Measurements from ENCODE around the gene PTPRN2.
"Not testable (repeated sequence)": the region's sequence is repeated elsewhere in the genome, so short reads cannot be mapped to it uniquely, and the experiment has no call there.

Gene PTPRN2

DNA sequence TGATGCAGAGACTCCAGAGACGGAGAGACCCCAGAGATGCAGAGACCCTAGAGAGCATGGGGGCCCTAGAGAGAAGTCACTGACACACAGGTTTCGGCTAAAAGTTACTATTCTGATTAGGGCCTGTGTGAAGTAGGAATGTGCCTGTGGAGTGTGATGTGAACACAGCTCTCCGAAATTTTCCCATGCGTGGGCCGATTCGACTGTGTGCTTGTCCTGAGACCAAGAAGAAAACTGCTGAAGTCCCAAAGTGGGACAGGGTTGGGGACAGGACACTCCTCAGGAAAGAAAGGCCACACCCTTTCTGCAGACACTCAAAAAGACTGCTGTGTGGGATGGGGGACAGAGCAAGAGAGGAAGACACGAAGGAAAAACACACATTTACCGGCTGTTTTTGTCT lies 533.5 kb downstream of the PTPRN2 start:
- DNase-seq: no peak

DNA sequence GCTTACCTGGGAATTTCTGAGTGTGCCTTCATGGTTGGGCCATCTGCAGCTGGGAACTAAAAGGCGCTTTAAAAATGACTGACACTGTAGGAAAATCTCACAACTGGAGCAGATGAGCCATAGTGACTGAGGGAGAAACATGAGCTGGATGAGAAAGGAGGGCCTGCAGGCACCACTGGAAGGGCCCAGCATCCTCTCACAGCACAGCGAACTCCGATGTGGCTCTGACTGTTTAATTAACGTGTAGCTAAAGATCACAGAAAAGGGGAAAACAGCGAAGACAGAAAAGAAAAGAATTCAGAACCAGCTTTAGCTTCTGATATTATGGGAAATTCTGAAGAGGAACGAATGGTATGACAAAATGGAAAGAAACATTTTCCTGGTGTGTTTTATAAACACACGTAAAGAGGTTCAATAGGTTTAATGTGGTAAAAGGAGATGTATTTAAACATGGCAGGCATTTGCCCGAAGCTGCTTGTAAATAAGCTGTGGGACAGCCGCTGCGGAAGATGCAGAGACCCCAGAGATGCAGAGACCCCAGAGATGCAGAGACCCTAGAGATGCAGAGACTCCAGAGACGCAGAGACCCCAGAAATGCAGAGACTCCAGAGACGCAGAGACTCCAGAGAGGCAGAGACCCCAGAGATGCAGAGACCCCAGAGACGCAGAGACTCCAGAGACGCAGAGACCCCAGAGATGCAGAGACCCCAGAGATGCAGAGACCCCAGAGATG lies 534.3 kb downstream of the PTPRN2 start:
- no peak for DNase-seq

DNA sequence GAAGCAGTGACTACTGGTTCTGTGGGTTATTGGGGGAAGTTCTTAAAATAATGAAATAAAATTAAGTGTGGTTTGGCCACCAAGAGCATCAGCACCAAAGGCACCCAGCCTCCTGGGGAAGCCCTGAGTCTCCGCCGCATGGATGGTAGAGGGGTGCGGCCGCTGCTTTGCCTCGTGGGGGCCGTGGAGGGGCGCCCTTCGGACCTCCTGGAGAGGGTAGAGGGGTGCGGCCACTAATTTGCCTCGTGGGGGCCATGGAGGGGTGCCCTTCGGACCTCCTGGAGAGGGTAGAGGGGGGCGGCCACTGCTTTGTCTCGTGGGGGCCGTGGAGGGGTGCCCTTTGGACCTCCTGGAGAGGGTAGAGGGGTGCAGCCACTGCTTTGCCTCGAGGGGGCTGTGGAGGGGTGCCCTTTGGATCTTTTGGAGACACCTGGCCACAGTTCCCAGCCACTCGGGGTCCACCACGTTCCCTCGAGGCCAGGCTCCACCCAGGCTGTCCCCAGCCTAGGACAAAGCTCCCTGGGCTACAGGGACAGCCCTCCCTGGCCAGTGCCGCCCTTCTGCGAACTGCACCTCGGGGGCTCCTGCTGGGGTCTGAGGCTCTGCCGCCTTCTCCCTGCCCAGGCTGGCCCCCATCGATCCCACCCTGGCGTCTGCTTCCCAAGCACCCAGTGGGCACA lies 535.1 kb downstream of the PTPRN2 start:
- DNase-seq: no peak

DNA sequence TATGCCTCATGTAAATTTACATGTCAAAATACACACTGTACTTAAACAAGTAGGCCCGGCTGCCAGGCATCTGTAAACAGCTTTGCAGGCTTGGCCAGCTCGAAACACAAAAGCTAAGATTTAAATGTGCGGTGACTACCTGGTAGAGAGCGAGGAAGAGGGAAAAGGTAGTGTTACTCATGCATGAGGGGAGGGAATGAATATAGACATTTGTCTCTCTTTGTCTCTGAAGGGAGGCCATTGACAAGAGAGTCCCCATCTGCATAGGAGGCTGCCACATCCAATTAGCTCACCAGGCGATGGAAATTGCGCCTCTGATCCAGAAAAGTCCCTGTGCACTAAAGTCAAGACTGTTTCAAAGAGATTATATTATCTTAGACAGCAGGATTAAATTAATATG lies 535.8 kb downstream of the PTPRN2 start:
- DNase-seq: no peak

DNA sequence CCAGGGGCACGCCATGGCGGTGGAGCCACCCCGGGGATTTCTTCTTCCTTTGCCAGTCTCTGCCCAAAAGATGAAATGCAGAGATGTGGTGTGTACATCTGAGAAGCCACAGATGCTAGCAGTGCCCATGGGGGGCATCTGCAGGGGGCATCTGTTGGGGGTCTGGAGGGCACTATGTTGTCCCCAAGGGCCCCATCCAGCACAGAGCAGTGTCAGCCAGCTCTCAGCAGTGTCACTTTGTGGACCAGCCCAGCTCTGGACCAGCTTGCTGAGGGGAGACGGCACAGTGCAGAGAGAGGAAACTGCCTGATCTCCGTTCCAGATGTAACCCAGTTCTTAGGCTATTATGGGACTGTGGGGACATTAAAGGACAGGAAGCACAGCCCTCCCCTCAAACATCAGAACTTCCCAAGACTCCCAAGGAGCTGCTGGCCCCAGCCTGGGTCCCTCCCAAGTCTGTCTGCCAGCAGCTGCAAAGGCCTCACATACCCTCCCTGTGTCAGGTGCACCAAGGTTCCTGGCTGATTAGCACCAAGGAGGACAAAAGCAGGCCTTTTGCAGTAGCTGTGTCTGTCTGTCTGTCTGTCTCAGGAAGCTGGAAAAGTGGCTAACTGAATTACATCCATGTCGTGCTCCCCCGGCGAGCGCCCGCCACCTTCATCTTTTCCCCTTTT lies 536.5 kb downstream of the PTPRN2 start:
- no peak for DNase-seq

DNA sequence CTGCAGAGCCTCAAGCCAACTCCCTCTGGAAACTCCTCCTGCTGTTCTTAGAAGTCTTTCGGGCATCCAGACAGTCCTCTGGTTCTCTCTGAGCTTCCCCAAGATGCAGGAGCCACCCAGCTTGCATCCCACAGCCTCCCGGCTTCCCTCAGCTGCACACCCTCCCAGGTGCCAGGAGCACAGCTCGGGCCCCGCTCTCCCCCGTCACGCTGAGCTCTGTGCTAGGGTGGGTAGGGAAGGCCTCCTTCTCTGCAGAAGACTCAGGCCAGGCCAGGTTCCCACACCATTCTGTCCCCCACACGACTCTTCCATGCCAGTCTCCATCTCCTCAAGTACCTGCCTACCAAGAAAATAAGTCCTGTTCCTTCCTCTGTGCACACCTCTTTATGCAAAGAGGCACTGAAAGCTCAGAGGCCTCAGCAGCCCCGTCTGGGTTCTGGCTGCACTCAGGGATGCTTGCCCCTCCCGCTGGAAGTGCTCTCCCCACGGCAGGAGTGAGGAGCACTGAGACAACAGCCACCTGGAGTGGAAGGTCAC lies 537.1 kb downstream of the PTPRN2 start:
- no peak for DNase-seq

DNA sequence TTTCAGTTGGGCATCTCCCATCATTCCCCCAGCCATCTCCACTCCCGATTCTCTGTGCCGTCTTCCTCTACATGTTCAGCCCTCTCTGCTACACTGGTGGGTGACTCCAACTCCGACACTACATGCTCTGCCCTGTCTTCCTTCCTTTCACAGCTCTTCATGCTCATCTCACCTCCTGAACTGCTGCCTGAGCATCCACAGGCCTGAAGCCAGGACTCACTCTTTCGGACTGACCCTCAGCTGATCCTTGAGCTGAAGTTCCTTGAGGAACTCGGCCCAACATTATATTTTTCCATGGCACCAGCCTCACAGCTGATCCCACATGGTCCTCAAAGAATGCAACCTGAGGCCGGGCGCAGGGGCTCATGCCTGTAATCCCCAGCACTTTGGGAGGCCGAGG lies 538.4 kb downstream of the PTPRN2 start:
- DNase-seq: no peak

DNA sequence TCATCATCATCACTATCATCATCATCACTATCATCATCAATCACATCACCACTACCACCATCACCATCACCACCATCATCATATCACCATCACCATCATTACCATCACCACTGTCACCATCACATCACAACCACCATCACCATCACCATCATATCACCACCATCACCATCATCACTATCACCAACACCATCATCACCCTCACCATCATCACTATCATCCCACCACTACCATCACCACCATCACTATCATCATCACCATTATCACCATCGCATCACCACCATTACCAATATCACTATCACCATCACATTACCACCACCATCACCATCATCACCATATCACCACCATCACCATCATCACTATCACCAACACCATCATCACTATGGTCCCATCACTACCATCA lies 539.1 kb downstream of the PTPRN2 start:
- no peak for DNase-seq

DNA sequence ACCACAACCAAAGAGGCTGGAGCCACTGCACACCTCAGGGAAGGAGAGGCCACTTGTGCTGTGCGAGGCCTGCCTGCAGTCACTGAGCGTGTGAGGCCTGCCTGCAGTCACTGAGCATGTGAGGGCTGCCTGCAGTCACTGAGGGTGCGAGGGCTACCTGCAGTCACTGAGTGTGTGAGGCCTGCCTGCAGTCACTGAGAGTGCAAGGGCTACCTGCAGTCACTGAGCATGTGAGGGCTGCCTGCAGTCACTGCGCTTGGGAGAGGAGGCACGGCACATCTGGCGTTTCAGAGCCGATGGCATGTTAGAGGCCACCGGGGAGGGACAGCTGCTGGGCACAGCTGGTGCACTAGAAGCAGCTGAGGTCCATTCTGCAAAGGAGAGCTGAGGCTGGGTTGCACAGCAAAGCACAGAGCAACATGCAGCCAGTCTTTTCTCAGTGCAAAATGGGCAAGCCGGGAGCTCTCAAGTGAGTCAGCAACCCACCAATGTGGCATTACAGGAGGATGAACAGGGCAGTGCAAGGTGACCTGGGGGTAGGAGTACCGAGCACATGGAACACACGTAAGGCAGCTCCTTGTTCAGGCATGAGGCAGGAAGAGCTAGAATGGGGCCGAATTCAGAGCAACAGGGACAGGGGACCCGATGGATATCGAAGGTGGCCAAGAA lies 540.1 kb downstream of the PTPRN2 start:
- DNase-seq: no peak

DNA sequence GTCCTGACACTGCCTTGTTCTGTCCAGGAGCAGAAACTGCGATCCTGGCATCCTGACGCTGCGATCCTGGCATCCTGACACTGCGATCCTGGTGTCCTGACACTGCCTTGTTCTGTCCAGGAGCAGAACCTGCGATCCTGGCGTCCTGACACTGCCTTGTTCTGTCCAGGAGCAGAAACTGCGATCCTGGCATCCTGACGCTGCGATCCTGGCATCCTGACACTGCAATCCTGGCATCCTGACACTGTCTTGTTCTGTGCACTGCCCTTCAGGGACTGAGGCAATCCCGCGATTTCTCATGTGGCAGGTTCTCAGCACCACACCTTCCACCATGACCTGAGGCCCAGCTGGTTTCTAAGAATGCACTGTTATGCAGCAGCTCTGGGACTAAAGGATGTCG lies 541.4 kb downstream of the PTPRN2 start:
- not testable (repeated sequence) for DNase-seq

DNA sequence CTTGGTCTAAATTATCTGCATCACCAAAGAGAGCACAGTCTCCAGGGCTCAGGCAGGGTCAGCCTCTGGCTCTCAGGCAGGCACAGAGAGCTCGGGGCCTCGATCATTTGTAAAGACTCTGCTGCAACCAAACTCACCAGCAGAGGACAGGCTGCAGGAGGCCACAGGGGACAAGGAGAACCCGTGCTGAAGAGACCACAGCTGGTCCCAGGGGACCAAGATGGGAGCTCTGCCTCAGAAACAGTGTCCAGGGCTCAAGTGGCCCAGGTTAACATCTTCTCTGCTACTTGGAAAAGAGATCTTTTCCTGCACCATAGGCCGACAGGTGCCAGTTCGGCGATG lies 543.2 kb downstream of the PTPRN2 start:
- no peak for DNase-seq

DNA sequence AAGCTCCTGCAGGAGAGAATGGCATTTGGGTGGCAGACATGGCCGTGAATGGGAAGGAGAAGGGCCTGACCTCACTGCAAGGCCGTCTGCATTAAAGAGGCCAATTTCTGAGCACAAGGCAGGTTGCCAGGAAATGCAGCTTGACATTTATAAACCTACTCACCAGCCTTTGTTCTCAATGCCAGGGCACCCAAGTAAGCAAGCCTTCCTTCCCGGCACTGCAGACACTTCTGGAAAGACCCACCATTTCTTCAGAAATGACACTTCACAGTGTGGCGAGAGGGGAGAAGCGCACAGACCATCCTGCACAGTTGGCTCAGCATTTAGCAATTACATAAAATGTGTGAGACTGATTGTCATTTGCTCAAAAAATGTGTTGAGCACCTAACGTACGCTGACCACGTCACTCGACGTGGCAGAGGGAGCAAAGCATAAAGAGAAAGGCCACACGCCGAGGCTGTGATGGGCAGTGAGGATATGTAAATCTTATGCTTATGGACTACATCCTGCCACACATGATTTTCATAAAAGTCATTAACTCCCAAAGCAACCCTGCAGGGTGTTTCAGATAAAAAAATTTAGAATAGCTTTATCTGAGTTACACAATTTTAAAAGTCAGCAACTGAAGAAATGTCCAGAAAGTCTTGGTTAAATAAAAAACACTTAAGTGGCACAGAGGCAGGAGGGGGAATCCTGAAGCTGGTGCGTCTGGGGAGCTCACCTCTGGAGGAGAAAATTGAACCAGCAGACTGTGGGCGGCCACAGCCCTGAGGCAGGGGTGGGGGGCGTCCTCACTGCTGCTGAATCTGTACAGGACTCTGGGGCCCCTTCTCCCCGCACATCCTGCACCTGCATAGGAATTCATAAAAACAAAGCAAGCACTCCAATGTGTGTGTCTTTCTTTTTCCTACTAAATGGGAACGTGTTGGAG lies 543.8 kb downstream of the PTPRN2 start:
- no peak for DNase-seq

DNA sequence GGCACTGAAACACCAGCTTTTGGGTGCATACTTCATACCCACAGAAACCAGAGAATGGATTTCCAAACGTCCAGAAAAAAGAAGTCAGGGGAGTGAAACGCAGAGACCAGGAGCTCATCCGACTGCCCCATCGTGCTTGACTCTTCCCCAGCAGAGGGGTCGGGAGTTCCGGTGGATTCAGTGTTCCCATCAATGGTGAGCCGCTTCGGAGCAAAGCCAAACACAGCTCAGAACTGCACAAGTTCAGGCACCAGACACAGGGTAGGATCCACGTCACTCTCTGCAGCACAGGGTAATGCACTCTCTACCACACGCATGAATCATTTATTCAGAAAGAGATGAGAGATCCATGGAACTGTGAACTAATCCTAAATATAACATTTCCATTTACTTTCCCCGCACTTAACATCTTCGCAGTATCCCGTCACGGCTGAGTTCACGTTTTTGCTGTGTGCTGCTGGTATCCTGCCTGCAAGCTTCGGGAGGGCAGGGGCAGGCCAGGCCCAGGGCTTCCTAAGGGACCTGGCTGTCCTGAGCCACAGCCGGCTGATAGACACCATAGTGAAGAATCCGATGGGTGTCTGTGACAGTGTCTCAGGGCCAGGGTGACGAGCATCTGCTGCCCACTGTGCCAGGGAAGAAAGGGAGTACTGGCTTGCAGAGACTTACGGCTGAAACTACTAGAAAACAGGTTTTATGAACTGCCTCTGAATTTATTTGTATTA lies 545.3 kb downstream of the PTPRN2 start:
- no peak for DNase-seq

DNA sequence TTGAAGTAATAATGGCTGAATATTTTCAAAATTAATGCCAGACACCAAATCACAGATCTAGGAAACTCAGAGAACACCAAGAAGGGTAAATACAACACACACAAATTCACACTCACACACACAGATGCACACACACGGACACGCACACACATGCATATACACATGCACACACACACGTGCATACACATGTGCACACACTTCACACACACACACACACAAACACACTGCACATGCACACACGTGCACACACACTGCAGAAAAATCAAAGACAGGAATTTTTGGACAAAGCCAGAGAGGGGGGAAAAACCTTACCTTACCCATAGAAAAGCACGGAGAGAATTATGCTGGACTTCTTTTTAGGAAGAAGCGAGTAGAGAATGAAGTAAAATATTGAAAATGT lies 547.4 kb downstream of the PTPRN2 start:
- DNase-seq: no peak

DNA sequence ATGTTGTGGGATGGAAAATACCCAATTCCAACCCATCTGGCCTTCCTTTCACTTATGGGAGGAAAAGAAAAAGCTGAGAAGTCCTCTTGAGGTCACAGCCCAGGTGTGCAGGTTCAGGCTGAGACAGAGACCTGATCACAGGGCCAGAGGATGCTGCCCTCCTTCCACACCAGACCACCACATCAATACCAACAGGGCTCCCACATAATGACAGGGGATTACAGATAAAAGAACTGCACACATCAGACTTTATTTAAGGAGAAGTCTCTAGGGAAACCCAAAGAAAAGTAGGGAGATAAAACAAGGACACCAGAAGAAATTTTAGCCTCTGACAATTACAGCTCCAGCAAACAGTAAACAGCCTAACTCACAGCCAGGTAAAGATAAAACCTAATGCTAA lies 548.4 kb downstream of the PTPRN2 start:
- no peak for DNase-seq

DNA sequence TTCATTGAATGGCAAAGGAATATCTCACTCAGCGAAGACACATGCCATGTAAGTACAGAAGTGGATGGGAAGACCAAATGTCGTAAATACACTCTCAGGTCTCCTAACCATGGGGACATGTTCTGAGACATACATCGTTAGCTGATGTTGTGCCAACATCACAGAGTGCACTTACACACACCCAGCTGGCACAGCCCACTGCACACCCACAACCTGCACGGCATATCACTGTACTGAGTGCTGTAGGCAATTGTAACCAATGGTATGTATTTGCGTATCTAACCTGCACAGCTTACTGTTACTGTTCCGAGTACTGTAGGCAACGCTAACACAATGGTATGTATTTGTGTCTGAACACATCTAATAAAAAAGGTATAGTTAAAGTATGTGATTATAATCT lies 550.4 kb downstream of the PTPRN2 start:
- no peak for DNase-seq

DNA sequence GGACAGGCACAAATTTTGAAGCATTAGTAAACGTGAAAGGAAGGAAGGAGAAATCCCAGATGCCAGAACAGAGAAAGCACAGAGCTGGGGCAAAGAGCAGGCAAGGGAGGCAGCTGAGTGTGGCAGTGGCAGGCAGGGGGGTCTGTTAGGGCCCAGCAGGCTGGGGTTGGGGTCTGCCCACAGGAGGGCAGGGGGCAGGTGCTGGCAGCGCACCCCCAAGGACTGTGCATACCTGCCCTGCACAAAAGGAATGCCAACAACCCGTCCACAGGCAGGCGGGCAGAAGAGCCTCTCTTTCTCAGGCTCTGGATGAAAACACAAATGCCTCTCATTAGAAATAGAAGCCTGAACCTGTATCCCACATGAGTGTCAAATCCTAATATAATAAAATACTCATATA lies 552.3 kb downstream of the PTPRN2 start:
- no peak for DNase-seq

DNA sequence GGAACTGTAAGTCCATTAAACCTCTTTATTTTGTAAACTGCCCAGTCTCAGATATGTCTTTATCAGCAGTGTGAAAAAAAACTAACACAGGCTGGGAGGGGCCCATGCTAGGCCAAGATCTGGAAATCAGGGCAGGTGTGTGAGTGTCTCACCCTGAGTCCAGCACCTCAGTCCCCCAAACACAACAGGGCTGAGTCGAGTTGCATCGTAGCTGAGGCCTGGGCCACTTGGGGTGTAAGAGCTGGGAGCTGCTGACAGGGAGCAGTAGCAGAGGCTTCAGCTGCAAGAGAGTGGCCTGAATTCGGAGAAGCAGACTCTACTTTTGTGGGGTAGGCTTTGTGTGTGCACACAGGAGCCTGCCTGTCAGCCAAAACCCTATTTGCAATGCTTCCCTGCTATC lies 553.1 kb downstream of the PTPRN2 start:
- DNase-seq: no peak

DNA sequence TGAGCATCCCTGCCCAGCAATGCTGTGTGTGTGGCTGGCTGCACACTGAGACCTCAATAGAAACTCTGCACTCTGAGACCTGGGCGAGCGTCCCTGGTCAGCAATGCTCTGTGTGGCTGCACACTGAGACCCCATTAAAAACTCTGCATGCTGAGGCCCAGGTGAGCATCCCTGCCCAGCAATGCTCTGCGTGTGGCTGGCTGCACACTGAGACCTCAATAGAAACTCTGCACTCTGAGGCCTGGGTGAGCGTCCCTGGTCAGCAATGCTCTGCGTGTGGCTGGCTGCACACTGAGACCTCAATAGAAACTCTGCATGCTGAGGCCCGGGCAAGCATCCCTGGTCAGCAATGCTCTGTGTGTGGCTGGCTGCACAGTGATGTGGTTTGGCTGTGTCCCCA lies 553.7 kb downstream of the PTPRN2 start:
- not testable (repeated sequence) for DNase-seq

DNA sequence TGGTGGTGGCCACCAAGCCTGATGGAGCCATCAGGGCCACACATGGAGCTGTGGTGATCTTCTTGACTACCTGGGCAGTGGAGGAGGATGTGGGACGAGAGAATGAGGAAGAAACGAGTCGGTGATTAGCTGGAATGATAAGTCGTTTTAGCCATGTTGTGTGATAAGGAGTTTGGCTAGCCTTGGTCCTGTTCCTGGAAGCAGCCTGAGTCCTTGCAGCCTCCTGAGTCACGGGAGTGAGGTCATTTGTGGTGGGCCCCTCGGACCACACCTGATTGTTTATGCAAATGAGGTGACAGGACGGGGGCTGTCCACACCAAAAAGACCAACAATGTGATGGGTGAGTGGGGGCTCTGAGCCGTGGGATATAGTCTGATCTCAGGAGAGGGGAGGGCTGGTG lies 554.4 kb downstream of the PTPRN2 start:
- no peak for DNase-seq

DNA sequence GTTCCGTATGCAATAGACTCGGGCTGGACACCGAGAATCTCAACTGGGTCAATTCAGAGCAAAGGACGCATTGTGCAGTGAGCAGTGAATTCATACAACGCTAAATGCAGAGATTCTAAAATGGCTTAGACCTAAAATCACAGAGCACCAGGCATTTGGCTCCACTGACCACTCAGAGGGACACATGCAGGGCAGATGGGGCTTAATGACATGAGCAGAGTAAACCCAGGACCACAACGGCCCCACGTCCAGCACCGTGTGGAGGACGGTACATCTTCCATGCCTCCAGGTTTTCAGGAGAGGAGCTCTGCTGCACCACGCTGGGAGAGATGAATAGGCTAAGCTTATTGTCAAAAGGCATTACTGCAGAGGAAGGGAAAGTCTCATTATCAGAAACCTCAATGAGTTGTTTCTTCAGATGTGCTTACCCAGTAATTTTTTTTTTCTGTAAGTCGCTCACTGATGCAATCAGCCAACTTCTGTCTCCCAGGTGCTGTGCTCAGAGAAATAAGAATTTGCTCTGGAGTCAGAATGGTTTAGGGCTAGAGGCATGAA lies 555.0 kb downstream of the PTPRN2 start:
- DNase-seq: peak; percentile 47
